Mesothelial cell of epicardium (in vitro differentiated cells): Measurements from ENCODE around the gene PLD3. TPM values are rescaled to one million over a fixed set of nuclear protein-coding genes. Genes with fewer than 3 reads are reported as not detected.

Experiments used
- DNase-seq, 2 experiments: peaks; one replicate each; pipeline ENCODE4 v3.0.0; 2021; ENCODE audit warnings: low spot score in 2 of 2; ENCODE audit not compliant: unreplicated experiment in 2 of 2
- H3K27ac Mint-ChIP-seq: 2 replicates; pipeline ENCODE4 v1.8.0; 2021; ENCODE audit warnings: mixed read lengths
- H3K27me3 Mint-ChIP-seq: 2 replicates; pipeline ENCODE4 v1.8.0; 2021; ENCODE audit warnings: low read depth, mixed read lengths
- H3K36me3 Mint-ChIP-seq: 2 replicates; pipeline ENCODE4 v1.8.0; 2021; ENCODE audit warnings: mixed read lengths
- H3K4me1 Mint-ChIP-seq: 2 replicates; pipeline ENCODE4 v1.8.0; 2021; ENCODE audit warnings: mixed read lengths
- H3K4me3 Mint-ChIP-seq: 2 replicates; pipeline ENCODE4 v1.8.0; 2021; ENCODE audit warnings: mild to moderate bottlenecking, moderate library complexity, mixed read lengths
- H3K9me3 Mint-ChIP-seq: 2 replicates; pipeline ENCODE4 v1.8.0; 2021; ENCODE audit warnings: mixed read lengths
- total RNA-seq: library from RNA; stranded (reverse); gene quantifications from 3 replicates; pipeline ENCODE4 v1.2.1, GENCODE V29; 2021
- TF ChIP-seq, protein P1 (sequence below): fragments of 200-600 bp; sonication (generic); IDR thresholded peaks from one replicate; pipeline ENCODE4 v1.5.0; 2021; ENCODE audit warnings: antibody characterized with exemption; ENCODE audit not compliant: unreplicated experiment

Gene PLD3
- total RNA-seq, 1 donor from 2014 or later, result 369 TPM

GRCh38 chr19:40339018-40339728, 9.3 kb upstream of the PLD3 start:
- no peaks in the 10 kb centered on the region for H3K27me3 Mint-ChIP-seq
- no peak overlapping the region for H3K4me3 Mint-ChIP-seq
- H3K27ac Mint-ChIP-seq, result no peak overlapping the region
- no peaks in the 10 kb centered on the region for H3K4me1 Mint-ChIP-seq
- no peaks in the 10 kb centered on the region for H3K9me3 Mint-ChIP-seq
- TF ChIP-seq, protein P1, sequence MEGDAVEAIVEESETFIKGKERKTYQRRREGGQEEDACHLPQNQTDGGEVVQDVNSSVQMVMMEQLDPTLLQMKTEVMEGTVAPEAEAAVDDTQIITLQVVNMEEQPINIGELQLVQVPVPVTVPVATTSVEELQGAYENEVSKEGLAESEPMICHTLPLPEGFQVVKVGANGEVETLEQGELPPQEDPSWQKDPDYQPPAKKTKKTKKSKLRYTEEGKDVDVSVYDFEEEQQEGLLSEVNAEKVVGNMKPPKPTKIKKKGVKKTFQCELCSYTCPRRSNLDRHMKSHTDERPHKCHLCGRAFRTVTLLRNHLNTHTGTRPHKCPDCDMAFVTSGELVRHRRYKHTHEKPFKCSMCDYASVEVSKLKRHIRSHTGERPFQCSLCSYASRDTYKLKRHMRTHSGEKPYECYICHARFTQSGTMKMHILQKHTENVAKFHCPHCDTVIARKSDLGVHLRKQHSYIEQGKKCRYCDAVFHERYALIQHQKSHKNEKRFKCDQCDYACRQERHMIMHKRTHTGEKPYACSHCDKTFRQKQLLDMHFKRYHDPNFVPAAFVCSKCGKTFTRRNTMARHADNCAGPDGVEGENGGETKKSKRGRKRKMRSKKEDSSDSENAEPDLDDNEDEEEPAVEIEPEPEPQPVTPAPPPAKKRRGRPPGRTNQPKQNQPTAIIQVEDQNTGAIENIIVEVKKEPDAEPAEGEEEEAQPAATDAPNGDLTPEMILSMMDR, result no peak
- no peak for DNase-seq
- peaks cover 17% of the 10 kb centered on the region for H3K36me3 Mint-ChIP-seq

DNA sequence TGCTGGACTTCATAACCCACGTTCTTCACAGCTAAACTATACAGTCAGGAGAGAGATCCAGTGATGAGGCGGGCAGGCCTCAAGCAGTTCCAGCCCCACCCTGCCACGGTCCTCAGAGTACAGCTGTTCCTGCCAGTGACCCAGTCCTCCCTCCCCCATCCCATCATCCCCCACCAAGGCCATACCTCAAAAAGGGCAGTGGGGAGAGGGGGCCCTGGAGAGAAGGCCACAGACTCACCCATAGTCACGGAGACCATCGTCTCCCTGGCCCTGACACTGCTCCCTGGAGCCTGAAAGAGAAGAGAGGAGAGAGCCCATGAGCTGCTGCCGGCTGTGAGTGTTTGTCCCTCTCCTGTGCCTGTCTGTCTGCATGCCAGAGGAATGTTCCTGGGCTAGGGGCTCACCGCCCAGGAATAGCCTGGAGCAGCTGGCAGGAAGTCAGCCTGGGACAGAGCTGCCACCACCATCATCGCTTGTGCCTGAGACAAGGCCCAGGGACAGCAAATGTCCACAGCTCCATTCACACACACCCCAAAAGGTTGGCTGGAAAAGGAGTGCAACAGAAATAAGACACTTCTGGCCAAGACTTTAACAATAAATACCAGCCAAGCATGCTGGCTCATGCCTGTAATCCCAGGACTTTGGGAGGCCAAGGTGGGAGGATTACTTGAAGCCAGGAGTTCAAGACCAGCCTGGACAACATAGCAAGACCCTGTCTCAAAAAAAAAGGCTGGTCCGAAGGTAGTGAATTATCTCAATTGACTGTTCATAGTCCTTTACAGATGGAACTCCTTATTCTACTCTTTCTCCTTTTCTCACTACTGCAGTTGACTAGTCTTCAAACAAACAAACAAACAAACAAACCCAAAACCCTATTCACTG, 6.7 kb upstream of the PLD3 start:
- Mint-ChIP-seq H3K36me3 (peaks cover 12% of the 10 kb centered on the region), H3K4me3 (no peak overlapping the region), H3K4me1 (no peaks in the 10 kb centered on the region), H3K9me3 (no peaks in the 10 kb centered on the region), H3K27ac (peak overlapping the region; percentile 19), H3K27me3 (no peaks in the 10 kb centered on the region)
- no peak for DNase-seq
- TF ChIP-seq, protein P1, result no peak

- H3K36me3 Mint-ChIP-seq, result peaks cover 12% of the 10 kb centered on the region
- H3K9me3 Mint-ChIP-seq, result no peaks in the 10 kb centered on the region
- H3K4me1 Mint-ChIP-seq, result peaks cover 7% of the 10 kb centered on the region
- H3K27me3 Mint-ChIP-seq, result no peaks in the 10 kb centered on the region
- no peak overlapping the region for H3K4me3 Mint-ChIP-seq
- H3K27ac Mint-ChIP-seq, result no peak overlapping the region
- TF ChIP-seq, protein P1, result no peak
- DNase-seq, result no peak
Observed at GRCh38 chr19:40342644-40343311, 5.7 kb upstream of the PLD3 start.

GRCh38 chr19:40344422-40344821, 4.1 kb upstream of the PLD3 start:
- Mint-ChIP-seq H3K4me1 (peaks cover 12% of the 10 kb centered on the region), H3K27me3 (no peaks in the 10 kb centered on the region), H3K27ac (peak overlapping the region; percentile 28), H3K4me3 (no peak overlapping the region), H3K36me3 (peaks cover 5% of the 10 kb centered on the region), H3K9me3 (no peaks in the 10 kb centered on the region)
- TF ChIP-seq, protein P1, result no peak
- DNase-seq, result no peak

DNA sequence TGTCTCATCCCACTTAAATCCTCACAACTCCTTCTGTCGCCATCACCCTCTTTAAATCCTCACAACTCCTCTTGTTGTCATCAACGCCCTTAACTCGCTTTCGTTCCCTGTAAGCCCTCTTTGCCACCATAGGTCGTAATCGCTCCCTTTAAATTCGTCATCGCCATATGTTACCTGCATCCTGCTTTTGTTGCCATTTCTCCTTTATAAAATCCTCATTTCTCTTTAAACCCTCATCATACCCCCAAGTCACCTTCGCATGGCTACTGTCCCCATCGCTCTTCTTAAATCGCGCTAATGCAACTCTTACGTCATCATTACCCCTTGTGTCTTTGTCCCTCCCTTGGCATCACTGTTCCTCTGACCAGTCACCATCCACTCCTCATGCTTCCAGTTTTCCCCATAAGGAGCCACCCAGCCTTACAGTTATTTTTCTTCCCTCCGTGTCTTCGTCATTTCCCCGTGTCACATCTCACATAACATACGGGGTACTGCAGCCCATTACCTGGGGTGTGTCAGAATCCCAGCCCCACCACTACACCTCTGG, 539 bp downstream of the PLD3 start:
- no peaks in the 10 kb centered on the region for H3K27me3 Mint-ChIP-seq
- peaks cover 12% of the 10 kb centered on the region for H3K4me1 Mint-ChIP-seq
- H3K4me3 Mint-ChIP-seq, result peak overlapping the region; percentile 88
- DNase-seq, result no peak
- TF ChIP-seq, protein P1, result no peak
- peak overlapping the region; percentile 91 for H3K27ac Mint-ChIP-seq
- peaks cover 1% of the 10 kb centered on the region for H3K36me3 Mint-ChIP-seq
- H3K9me3 Mint-ChIP-seq, result no peaks in the 10 kb centered on the region
